DMS153 treated with DMSO at 0.1 percent for 48 hours (cell line): ENCODE results near the gene EMID1.
A peak's percentile ranks its signal among the peaks of the same experiment; 100 is the strongest.

Experiments
- DNase-seq: peaks from one replicate; lab custom pipeline; 2025; ENCODE audit not compliant: unreplicated experiment; lab: John Stamatoyannopoulos, UW

EMID1 gene

GRCh38 chr22:29194184-29194583 lies 11.5 kb upstream of the EMID1 start:
- DNase-seq = no peak

GRCh38 chr22:29195118-29195963 lies 10.4 kb upstream of the EMID1 start:
- no peak for DNase-seq

GRCh38 chr22:29195964-29196666 lies 9.6 kb upstream of the EMID1 start:
- DNase-seq = no peak

GRCh38 chr22:29197096-29197495 lies 8.6 kb upstream of the EMID1 start:
- DNase-seq = no peak

- DNase-seq = no peak
Observed at GRCh38 chr22:29198240-29198639, 7.5 kb upstream of the EMID1 start.

- no peak for DNase-seq
Observed at GRCh38 chr22:29199702-29200400, 5.8 kb upstream of the EMID1 start.

- DNase-seq = no peak
Observed at GRCh38 chr22:29200901-29201300, 4.8 kb upstream of the EMID1 start.

GRCh38 chr22:29201782-29202181 lies 3.9 kb upstream of the EMID1 start:
- no peak for DNase-seq

GRCh38 chr22:29202212-29203192 lies 3.2 kb upstream of the EMID1 start:
- peak; percentile 68 for DNase-seq

GRCh38 chr22:29203488-29204454 lies 1.9 kb upstream of the EMID1 start:
- no peak for DNase-seq

- DNase-seq = no peak
Observed at GRCh38 chr22:29204455-29205183, 1.1 kb upstream of the EMID1 start.

- no peak for DNase-seq
Observed at GRCh38 chr22:29205252-29205593, 473 bp upstream of the EMID1 start.

- no peak for DNase-seq
Observed at GRCh38 chr22:29206372-29207242, 911 bp downstream of the EMID1 start.

- no peak for DNase-seq
Observed at GRCh38 chr22:29207243-29207550, 1.5 kb downstream of the EMID1 start.

GRCh38 chr22:29207562-29208501 lies 2.1 kb downstream of the EMID1 start:
- DNase-seq = no peak

- no peak for DNase-seq
Observed at GRCh38 chr22:29208502-29208862, 2.8 kb downstream of the EMID1 start.
